MM.1S (cell line): ENCODE data around the gene MAU2.
A peak's percentile ranks its signal among the peaks of the same experiment; 100 is the strongest.

Source experiments
- DNase-seq: peaks from one replicate; pipeline ENCODE4 v3.0.0-alpha.2; 2015
- H2AFZ ChIP-seq: fragments of 300-600 bp; sonication (generic); 2 replicates; pipeline ENCODE4 v1.6.0; 2016; ENCODE audit warnings: antibody characterized with exemption, low read length
- H3F3A ChIP-seq: fragments of 300-600 bp; sonication (generic); 2 replicates; pipeline ENCODE4 v1.6.1; 2016; ENCODE audit warnings: mild to moderate bottlenecking, antibody characterized with exemption, low read length, moderate library complexity, mixed read lengths; ENCODE audit not compliant: insufficient read depth
- H3K27ac ChIP-seq: fragments of 300-600 bp; sonication (generic); 2 replicates; pipeline ENCODE4 v1.5.1; 2016; ENCODE audit warnings: mild to moderate bottlenecking, low read length
- H3K27me3 ChIP-seq: fragments of 300-600 bp; sonication (generic); replicated peaks from 2 replicates; pipeline ENCODE4 v1.6.0; 2016; ENCODE audit warnings: low read length; ENCODE audit not compliant: insufficient read depth
- H3K36me3 ChIP-seq: fragments of 300-600 bp; sonication (generic); replicated peaks from 2 replicates; pipeline ENCODE4 v1.6.1; 2016; ENCODE audit warnings: mild to moderate bottlenecking, low read length, mixed read lengths; ENCODE audit not compliant: insufficient read depth
- H3K4me1 ChIP-seq: fragments of 300-600 bp; sonication (generic); 2 replicates; pipeline ENCODE4 v1.6.1; 2016; ENCODE audit warnings: low read length, mixed read lengths
- H3K4me2 ChIP-seq: fragments of 300-600 bp; sonication (generic); 2 replicates; pipeline ENCODE4 v1.6.0; 2016; ENCODE audit warnings: low read depth, low read length
- H3K4me3 ChIP-seq: fragments of 300-600 bp; sonication (generic); 2 replicates; pipeline ENCODE4 v1.5.1; 2016; ENCODE audit warnings: low read length, mixed read lengths
- H3K79me2 ChIP-seq: fragments of 300-600 bp; sonication (generic); 2 replicates; pipeline ENCODE4 v1.6.1; 2016; ENCODE audit warnings: mixed run types, low read length, mixed read lengths
- H3K9ac ChIP-seq: fragments of 300-600 bp; sonication (generic); 2 replicates; pipeline ENCODE4 v1.6.1; 2016; ENCODE audit warnings: low read length, mixed read lengths
- H3K9me2 ChIP-seq: fragments of 300-600 bp; sonication (generic); replicated peaks from 2 replicates; pipeline ENCODE4 v1.6.1; 2016; ENCODE audit warnings: mild to moderate bottlenecking, low read length, mixed read lengths; ENCODE audit not compliant: insufficient read depth
- H3K9me3 ChIP-seq: fragments of 300-600 bp; sonication (generic); replicated peaks from 2 replicates; pipeline ENCODE4 v1.6.1; 2016; ENCODE audit warnings: mild to moderate bottlenecking, low read length, mixed read lengths; ENCODE audit not compliant: insufficient read depth
- H4K20me1 ChIP-seq: fragments of 300-600 bp; sonication (generic); 2 replicates; pipeline ENCODE4 v1.6.1; 2016; ENCODE audit warnings: mild to moderate bottlenecking, low read length, moderate library complexity, mixed read lengths; ENCODE audit not compliant: insufficient read depth
- EZH2 ChIP-seq: fragments of 300-600 bp; sonication (generic); optimal IDR thresholded peaks from 2 replicates; pipeline ENCODE3; 2017; ENCODE audit warnings: low read depth, mild to moderate bottlenecking, antibody characterized with exemption, low read length, mixed read lengths
- EZH2phosphoT487 ChIP-seq: fragments of 300-600 bp; sonication (generic); IDR thresholded peaks from 2 replicates; pipeline ENCODE4 v1.6.1; 2018; ENCODE audit warnings: antibody characterized with exemption, low read length
- TF ChIP-seq, protein P1 (sequence below): fragments of 300-600 bp; sonication (generic); IDR thresholded peaks from 2 replicates; pipeline ENCODE4 v1.5.1; 2016; ENCODE audit warnings: antibody characterized with exemption, low read length, mixed read lengths

The MAU2 gene

DNA sequence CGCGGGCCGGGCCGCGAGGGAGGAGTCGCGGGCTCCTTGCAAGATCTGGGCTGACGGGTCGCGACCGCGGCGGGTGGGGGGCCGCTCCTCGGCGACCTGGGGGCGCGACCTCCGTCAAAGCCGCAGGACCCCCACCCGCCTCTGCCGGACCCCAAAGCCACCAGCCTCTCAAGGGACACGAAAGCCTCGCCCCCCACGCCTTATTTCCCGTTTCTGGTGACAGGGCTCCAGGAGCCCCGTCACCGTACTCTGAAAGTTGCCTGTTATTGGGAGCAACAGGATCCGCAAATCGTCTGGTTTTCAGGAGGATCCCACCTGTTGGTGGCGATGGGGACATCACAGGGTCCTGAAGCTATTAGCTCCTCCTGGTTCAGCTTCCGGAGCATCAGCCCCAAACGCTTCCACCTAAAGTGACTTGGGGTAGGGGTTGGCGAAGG is 530 bp downstream of the MAU2 start:
- peak overlapping the region; percentile 87 for H2AFZ ChIP-seq
- no peaks in the 10 kb centered on the region; the same call in 1 of the 2 replicates for H3K4me1 ChIP-seq
- H3K9me2 ChIP-seq = no peaks in the 10 kb centered on the region
- H3F3A ChIP-seq = no peaks in the 10 kb centered on the region
- peak overlapping the region; percentile 98 for H3K9ac ChIP-seq
- peak overlapping the region; percentile 77; the same call in 1 of the 2 replicates for H3K27ac ChIP-seq
- no peaks in the 10 kb centered on the region for H4K20me1 ChIP-seq
- peak; percentile 12 for DNase-seq
- H3K9me3 ChIP-seq = no peaks in the 10 kb centered on the region
- H3K4me2 ChIP-seq = peak overlapping the region; percentile 87
- H3K36me3 ChIP-seq = 0 out of 2 replicates have a peak, but pooled peaks cover 4% of the 10 kb centered on the region
- H3K79me2 ChIP-seq = peaks cover 93% of the 10 kb centered on the region
- H3K4me3 ChIP-seq = peak overlapping the region; percentile 100
- no peaks in the 10 kb centered on the region for H3K27me3 ChIP-seq
- TF ChIP-seq EZH2phosphoT487 (no peak), EZH2 (no peak)
- TF ChIP-seq, protein P1, sequence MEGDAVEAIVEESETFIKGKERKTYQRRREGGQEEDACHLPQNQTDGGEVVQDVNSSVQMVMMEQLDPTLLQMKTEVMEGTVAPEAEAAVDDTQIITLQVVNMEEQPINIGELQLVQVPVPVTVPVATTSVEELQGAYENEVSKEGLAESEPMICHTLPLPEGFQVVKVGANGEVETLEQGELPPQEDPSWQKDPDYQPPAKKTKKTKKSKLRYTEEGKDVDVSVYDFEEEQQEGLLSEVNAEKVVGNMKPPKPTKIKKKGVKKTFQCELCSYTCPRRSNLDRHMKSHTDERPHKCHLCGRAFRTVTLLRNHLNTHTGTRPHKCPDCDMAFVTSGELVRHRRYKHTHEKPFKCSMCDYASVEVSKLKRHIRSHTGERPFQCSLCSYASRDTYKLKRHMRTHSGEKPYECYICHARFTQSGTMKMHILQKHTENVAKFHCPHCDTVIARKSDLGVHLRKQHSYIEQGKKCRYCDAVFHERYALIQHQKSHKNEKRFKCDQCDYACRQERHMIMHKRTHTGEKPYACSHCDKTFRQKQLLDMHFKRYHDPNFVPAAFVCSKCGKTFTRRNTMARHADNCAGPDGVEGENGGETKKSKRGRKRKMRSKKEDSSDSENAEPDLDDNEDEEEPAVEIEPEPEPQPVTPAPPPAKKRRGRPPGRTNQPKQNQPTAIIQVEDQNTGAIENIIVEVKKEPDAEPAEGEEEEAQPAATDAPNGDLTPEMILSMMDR = no peak

DNA sequence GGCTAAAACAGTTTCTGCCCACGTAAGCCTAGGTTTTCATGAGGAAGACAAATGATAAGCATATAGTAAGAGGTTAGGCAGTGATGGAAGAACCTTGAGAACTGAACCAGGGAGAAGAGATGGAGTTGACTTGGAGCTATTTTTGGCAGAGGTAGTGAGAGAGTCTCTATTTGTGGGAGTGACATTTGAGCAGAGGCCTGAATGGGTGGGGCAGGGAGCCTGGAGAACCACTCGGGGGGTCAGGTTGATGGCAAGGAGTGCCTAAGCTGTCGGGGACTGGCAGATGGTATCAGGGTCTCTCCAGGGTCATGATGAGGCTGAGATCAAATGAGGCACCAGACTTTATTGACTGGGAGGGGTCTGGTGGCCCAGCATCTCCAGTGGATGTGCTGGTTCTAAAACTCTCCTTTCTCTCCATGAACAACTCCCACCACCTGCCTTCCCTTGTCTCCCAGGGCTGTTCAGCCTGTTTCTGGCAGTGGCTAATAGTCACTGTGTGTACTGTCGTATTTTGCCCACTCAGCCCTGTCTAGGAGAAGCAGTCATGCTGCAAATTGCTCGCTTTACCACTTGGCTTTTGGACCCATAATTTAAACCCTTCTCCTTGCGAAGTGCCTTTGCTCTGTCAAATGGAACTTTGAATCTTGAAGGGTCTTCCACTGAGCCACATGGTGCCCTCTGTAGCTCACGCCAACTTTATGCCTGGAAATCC is 3.6 kb downstream of the MAU2 start:
- Histone ChIP-seq H3K79me2 (peaks cover 86% of the 10 kb centered on the region), H3K9me2 (no peaks in the 10 kb centered on the region), H3K27ac (no peak overlapping the region), H3K4me2 (no peak overlapping the region), H3K36me3 (peaks cover 4% of the 10 kb centered on the region; the same call in 1 of the 2 replicates), H3K4me3 (no peak overlapping the region), H3F3A (no peaks in the 10 kb centered on the region), H3K27me3 (no peaks in the 10 kb centered on the region), H3K4me1 (no peaks in the 10 kb centered on the region; the same call in 1 of the 2 replicates), H2AFZ (no peak overlapping the region), H3K9me3 (no peaks in the 10 kb centered on the region), H4K20me1 (no peaks in the 10 kb centered on the region), H3K9ac (no peak overlapping the region)
- no peak for DNase-seq
- TF ChIP-seq, protein P1 = no peak
- TF ChIP-seq EZH2phosphoT487 = no peak
- TF ChIP-seq EZH2 = no peak

DNA sequence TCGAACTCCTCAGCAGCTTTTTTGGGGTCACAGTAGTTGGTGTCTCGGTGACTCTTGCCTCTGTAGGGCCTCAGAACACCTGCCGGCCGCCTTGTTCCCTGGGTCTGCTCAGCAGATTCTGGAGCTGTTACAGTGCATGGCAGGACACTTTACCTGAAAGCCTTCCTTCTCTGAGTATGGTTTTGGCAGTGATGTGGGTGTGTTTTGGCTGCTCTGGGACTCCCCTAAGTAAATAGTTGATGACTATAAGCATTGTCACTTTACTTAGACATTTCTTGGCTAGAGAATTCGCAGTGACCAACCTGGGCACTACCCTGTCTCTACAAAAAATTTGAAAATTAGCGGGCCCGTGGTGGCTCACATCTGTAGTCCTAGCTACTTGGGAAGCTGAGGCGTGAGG is 7.0 kb downstream of the MAU2 start:
- H3K4me2 ChIP-seq = no peak overlapping the region
- H2AFZ ChIP-seq = no peak overlapping the region
- no peaks in the 10 kb centered on the region for H3K9me3 ChIP-seq
- no peaks in the 10 kb centered on the region for H3F3A ChIP-seq
- DNase-seq = no peak
- H3K4me3 ChIP-seq = no peak overlapping the region
- no peaks in the 10 kb centered on the region for H3K27me3 ChIP-seq
- H3K36me3 ChIP-seq = peaks cover 4% of the 10 kb centered on the region; the same call in 1 of the 2 replicates
- no peaks in the 10 kb centered on the region for H3K9me2 ChIP-seq
- no peak overlapping the region for H3K27ac ChIP-seq
- no peaks in the 10 kb centered on the region for H4K20me1 ChIP-seq
- no peak for TF ChIP-seq EZH2phosphoT487
- TF ChIP-seq, protein P1 = no peak
- TF ChIP-seq EZH2 = no peak
- H3K79me2 ChIP-seq = peaks cover 78% of the 10 kb centered on the region
- no peak overlapping the region for H3K9ac ChIP-seq
- H3K4me1 ChIP-seq = no peaks in the 10 kb centered on the region
